Ascending aorta (tissue), 2 donors: ENCODE results near the gene TIMM17B. TPM values are rescaled to one million over a fixed set of nuclear protein-coding genes. Genes with fewer than 3 reads are reported as not detected.
"Not testable (repeated sequence)": the region's sequence is repeated elsewhere in the genome, so short reads cannot be mapped to it uniquely, and the experiment has no call there.

Experiments used
- DNase-seq, 2 donors: peaks; one replicate each; pipeline ENCODE4 v3.0.0-alpha.2; 2019; ENCODE audit warnings: low spot score in 2 of 2
- H3K27ac ChIP-seq, 2 donors: fragments of 200-600 bp; sonication (generic); one replicate each; pipeline ENCODE4 v1.5.1; 2016 to 2017; ENCODE audit warnings: mild to moderate bottlenecking in 1 of 2
- H3K27me3 ChIP-seq: fragments of 200-600 bp; sonication (generic); one replicate; pipeline ENCODE4 v1.5.1; 2017
- H3K36me3 ChIP-seq, 2 donors: fragments of 200-600 bp; sonication (generic); one replicate each; pipeline ENCODE4 v1.5.1; 2016
- H3K4me1 ChIP-seq, 2 donors: fragments of 200-600 bp; sonication (generic); one replicate each; pipeline ENCODE4 v1.5.1; 2016 to 2017; ENCODE audit warnings: mild to moderate bottlenecking in 1 of 2
- H3K4me3 ChIP-seq, 2 donors: fragments of 200-600 bp; sonication (generic); one replicate each; pipeline ENCODE4 v1.5.1; 2016 to 2017; ENCODE audit warnings: mild to moderate bottlenecking in 1 of 2
- H3K9me3 ChIP-seq, 2 donors: fragments of 200-600 bp; sonication (generic); one replicate each; pipeline ENCODE4 v1.5.1; 2016
- CTCF ChIP-seq, 3 experiments: fragments of 200-600 bp in 2 of 3; fragments of 450-650 bp in 1 of 3; sonication (generic) in 2 of 3; IDR thresholded peaks; one replicate each; pipeline ENCODE4 v1.5.1; 2016 to 2019; ENCODE audit warnings: antibody characterized with exemption in 3 of 3, mild to moderate bottlenecking in 1 of 3, moderate library complexity in 1 of 3
- intact Hi-C: fragments of 100-400 bp; cut with DNase I; formaldehyde crosslinking; loops from one replicate; pipeline ENCODE4 v1.15.1; 2023
- total RNA-seq: library from RNA; depleted of rRNA; stranded (reverse); fragments of >200 nt; gene quantifications from one replicate; pipeline ENCODE4 v1.1.0, GENCODE V29; 2016

TIMM17B gene
- total RNA-seq, 1 donor from 2014 or later: 15.3 TPM

GRCh38 chrX:48864210-48864609 is 33.4 kb downstream of the TIMM17B start:
- H3K4me3 ChIP-seq: no peak overlapping the region
- H3K9me3 ChIP-seq: no peaks in the 10 kb centered on the region
- no peaks in the 10 kb centered on the region for H3K36me3 ChIP-seq
- no peaks in the 10 kb centered on the region for H3K4me1 ChIP-seq
- H3K27me3 ChIP-seq: no peaks in the 10 kb centered on the region
- no peak for TF ChIP-seq CTCF (IDR thresholded peaks at IDR 0.05)
- H3K27ac ChIP-seq: no peak overlapping the region
- intact Hi-C loops: no loop called here
- no peak for DNase-seq

GRCh38 chrX:48854898-48855297 is 42.7 kb downstream of the TIMM17B start:
- Histone ChIP-seq H3K9me3 (no peaks in the 10 kb centered on the region), H3K4me3 (no peak overlapping the region), H3K4me1 (no peaks in the 10 kb centered on the region), H3K27me3 (no peaks in the 10 kb centered on the region), H3K27ac (no peak overlapping the region), H3K36me3 (no peaks in the 10 kb centered on the region)
- no peak for TF ChIP-seq CTCF (IDR thresholded peaks at IDR 0.05)
- intact Hi-C loops: no loop called here
- no peak for DNase-seq

GRCh38 chrX:48854121-48854804 is 43.3 kb downstream of the TIMM17B start:
- H3K4me1 ChIP-seq, H3K4me3 ChIP-seq, H3K27ac ChIP-seq, H3K27me3 ChIP-seq, DNase-seq, H3K36me3 ChIP-seq, H3K9me3 ChIP-seq, intact Hi-C loops: not testable (repeated sequence)

- H3K9me3 ChIP-seq, H3K27ac ChIP-seq, H3K4me1 ChIP-seq, H3K27me3 ChIP-seq, DNase-seq, H3K4me3 ChIP-seq, intact Hi-C loops, H3K36me3 ChIP-seq: not testable (repeated sequence)
Observed at GRCh38 chrX:48853494-48853893, 44.1 kb downstream of the TIMM17B start.

- Histone ChIP-seq H3K4me3 (no peak overlapping the region), H3K27ac (no peak overlapping the region), H3K4me1 (no peaks in the 10 kb centered on the region), H3K9me3 (no peaks in the 10 kb centered on the region), H3K27me3 (no peaks in the 10 kb centered on the region), H3K36me3 (no peaks in the 10 kb centered on the region)
- intact Hi-C loops: no loop called here
- no peak for TF ChIP-seq CTCF (IDR thresholded peaks at IDR 0.05)
- no peak for DNase-seq
Observed at GRCh38 chrX:48852857-48853256, 44.7 kb downstream of the TIMM17B start.

- TF ChIP-seq CTCF (IDR thresholded peaks at IDR 0.05): no peak
- no peak for DNase-seq
- Histone ChIP-seq H3K36me3 (no peaks in the 10 kb centered on the region), H3K27ac (no peak overlapping the region), H3K4me3 (no peak overlapping the region), H3K9me3 (no peaks in the 10 kb centered on the region), H3K4me1 (no peaks in the 10 kb centered on the region), H3K27me3 (no peaks in the 10 kb centered on the region)
- intact Hi-C loops: no loop called here
Observed at GRCh38 chrX:48848847-48849246, 48.7 kb downstream of the TIMM17B start.

Other genes starting within 250 kb of the TIMM17B start
- 29.5 TPM for gene WAS, start 214.0 kb downstream of the TIMM17B start, total RNA-seq
- 0.21 TPM for gene SUV39H1, start 201.0 kb downstream of the TIMM17B start, total RNA-seq
- not detected for gene GLOD5, start 136.0 kb downstream of the TIMM17B start, total RNA-seq
- gene GATA1, start 111.2 kb downstream of the TIMM17B start, total RNA-seq: not detected
- gene HDAC6, start 95.7 kb downstream of the TIMM17B start, total RNA-seq: 157 TPM
- not detected for gene ERAS, start 71.3 kb downstream of the TIMM17B start, total RNA-seq
- not detected for gene PCSK1N, start 62.2 kb downstream of the TIMM17B start, total RNA-seq
- gene PQBP1, start 162 bp upstream of the TIMM17B start, total RNA-seq: 14.8 TPM
- 20.2 TPM for gene SLC35A2, start 13.9 kb upstream of the TIMM17B start, total RNA-seq
- 5.6 TPM for gene PIM2, start 21.3 kb upstream of the TIMM17B start, total RNA-seq
- gene OTUD5, start 59.8 kb upstream of the TIMM17B start, total RNA-seq: 72.3 TPM
- 10.4 TPM for gene KCND1, start 74.1 kb upstream of the TIMM17B start, total RNA-seq
- 15.0 TPM for gene GRIPAP1, start 104.5 kb upstream of the TIMM17B start, total RNA-seq
- gene TFE3, start 145.6 kb upstream of the TIMM17B start, total RNA-seq: 141 TPM
- 0.11 TPM for gene CCDC120, start 161.2 kb upstream of the TIMM17B start, total RNA-seq
- gene PRAF2, start 176.2 kb upstream of the TIMM17B start, total RNA-seq: 48.4 TPM
- 169 TPM for gene WDR45, start 182.1 kb upstream of the TIMM17B start, total RNA-seq
- 19.4 TPM for gene GPKOW, start 226.0 kb upstream of the TIMM17B start, total RNA-seq